ENCODE results near the gene BORCS5. TPM values are rescaled to one million over a fixed set of nuclear protein-coding genes. Genes with fewer than 3 reads are reported as not detected.

The BORCS5 gene
- total RNA-seq, 2 donors from 2014 or later: 15.2 to 26.1 TPM

GRCh38 chr12:12518919-12519318 is 162.0 kb downstream of the BORCS5 start:
- H3K9ac ChIP-seq (ENCODE audit: extremely low read depth, low read length, poor library complexity, severe bottlenecking): no peak overlapping the region
- H3K27me3 ChIP-seq (ENCODE audit: control insufficient read depth, insufficient read depth, low read length, poor library complexity, severe bottlenecking): no peaks in the 10 kb centered on the region
- no peak for DNase-seq
- Mint-ChIP-seq H3K4me3 (no peak overlapping the region), H3K36me3 (ENCODE audit: low read depth) (peaks cover 34% of the 10 kb centered on the region), H3K9me3 (no peaks in the 10 kb centered on the region), H3K27ac (no peak overlapping the region), H3K27me3 (ENCODE audit: insufficient read depth) (no peaks in the 10 kb centered on the region), H3K4me1 (peaks cover 63% of the 10 kb centered on the region)
- no peak overlapping the region for H3K27ac ChIP-seq (ENCODE audit: low read depth, low read length)
- 63 to 75% methylated on average over 1 to 4 of the region's 4 CpGs for WGBS, 2 experiments (ENCODE audit: insufficient coverage in 1 of 2, insufficient read length in 1 of 2)
- no peaks in the 10 kb centered on the region for H3K9me3 ChIP-seq (ENCODE audit: control insufficient read depth, low read length)
- H3K4me1 ChIP-seq (ENCODE audit: control insufficient read depth, insufficient read depth, low read length): peaks cover 21% of the 10 kb centered on the region
- peaks cover 28% of the 10 kb centered on the region for H3K36me3 ChIP-seq (ENCODE audit: control insufficient read depth, insufficient read depth, low read length)
- H3K4me3 ChIP-seq (ENCODE audit: low read length): no peak overlapping the region
- TF ChIP-seq, protein P1, sequence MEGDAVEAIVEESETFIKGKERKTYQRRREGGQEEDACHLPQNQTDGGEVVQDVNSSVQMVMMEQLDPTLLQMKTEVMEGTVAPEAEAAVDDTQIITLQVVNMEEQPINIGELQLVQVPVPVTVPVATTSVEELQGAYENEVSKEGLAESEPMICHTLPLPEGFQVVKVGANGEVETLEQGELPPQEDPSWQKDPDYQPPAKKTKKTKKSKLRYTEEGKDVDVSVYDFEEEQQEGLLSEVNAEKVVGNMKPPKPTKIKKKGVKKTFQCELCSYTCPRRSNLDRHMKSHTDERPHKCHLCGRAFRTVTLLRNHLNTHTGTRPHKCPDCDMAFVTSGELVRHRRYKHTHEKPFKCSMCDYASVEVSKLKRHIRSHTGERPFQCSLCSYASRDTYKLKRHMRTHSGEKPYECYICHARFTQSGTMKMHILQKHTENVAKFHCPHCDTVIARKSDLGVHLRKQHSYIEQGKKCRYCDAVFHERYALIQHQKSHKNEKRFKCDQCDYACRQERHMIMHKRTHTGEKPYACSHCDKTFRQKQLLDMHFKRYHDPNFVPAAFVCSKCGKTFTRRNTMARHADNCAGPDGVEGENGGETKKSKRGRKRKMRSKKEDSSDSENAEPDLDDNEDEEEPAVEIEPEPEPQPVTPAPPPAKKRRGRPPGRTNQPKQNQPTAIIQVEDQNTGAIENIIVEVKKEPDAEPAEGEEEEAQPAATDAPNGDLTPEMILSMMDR (conservative IDR thresholded peaks at IDR 0.05): no peak

Other genes with a start within 250 kb of the BORCS5 start
- gene LRP6, start 90.0 kb upstream of the BORCS5 start, total RNA-seq: 100 to 1,000 TPM; 109 to 182 TPM
- 10 to 100 TPM in 1 of 2 donors, 1 to 10 TPM in 1; 6.6 to 12.1 TPM for gene MANSC1, start 6.8 kb upstream of the BORCS5 start, total RNA-seq
- 10 to 100 TPM; 28.1 to 42.5 TPM for gene DUSP16, start 205.8 kb downstream of the BORCS5 start, total RNA-seq